NB4 (cell line): ENCODE data around the gene WDR20.

Experiments
- POLR2A ChIP-seq: IDR thresholded peaks from 2 replicates; pipeline ENCODE4 v1.6.1; 2011; ENCODE audit warnings: mild to moderate bottlenecking; ENCODE audit not compliant: insufficient read length; ENCODE audit errors: extremely low read depth
- TF ChIP-seq, protein P1 (sequence below): IDR thresholded peaks from one replicate; pipeline ENCODE4 v1.5.1; 2012; ENCODE audit warnings: low read depth, low read length

GRCh38 chr14:102222009-102222575 lies 82.4 kb downstream of the WDR20 start:
- TF ChIP-seq POLR2A: no peak
- TF ChIP-seq, protein P1, sequence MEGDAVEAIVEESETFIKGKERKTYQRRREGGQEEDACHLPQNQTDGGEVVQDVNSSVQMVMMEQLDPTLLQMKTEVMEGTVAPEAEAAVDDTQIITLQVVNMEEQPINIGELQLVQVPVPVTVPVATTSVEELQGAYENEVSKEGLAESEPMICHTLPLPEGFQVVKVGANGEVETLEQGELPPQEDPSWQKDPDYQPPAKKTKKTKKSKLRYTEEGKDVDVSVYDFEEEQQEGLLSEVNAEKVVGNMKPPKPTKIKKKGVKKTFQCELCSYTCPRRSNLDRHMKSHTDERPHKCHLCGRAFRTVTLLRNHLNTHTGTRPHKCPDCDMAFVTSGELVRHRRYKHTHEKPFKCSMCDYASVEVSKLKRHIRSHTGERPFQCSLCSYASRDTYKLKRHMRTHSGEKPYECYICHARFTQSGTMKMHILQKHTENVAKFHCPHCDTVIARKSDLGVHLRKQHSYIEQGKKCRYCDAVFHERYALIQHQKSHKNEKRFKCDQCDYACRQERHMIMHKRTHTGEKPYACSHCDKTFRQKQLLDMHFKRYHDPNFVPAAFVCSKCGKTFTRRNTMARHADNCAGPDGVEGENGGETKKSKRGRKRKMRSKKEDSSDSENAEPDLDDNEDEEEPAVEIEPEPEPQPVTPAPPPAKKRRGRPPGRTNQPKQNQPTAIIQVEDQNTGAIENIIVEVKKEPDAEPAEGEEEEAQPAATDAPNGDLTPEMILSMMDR: no peak
